GM19324 (cell line): Measurements from ENCODE around the gene REEP1.

ENCODE experiments used
- ATAC-seq: cut with Tn5 transposase; IDR thresholded peaks from one replicate; pipeline ENCODE4 v1.9.1; 2021; ENCODE audit warnings: mild to moderate bottlenecking, moderate library complexity; ENCODE audit not compliant: unreplicated experiment, low FRiP score

REEP1 gene

DNA sequence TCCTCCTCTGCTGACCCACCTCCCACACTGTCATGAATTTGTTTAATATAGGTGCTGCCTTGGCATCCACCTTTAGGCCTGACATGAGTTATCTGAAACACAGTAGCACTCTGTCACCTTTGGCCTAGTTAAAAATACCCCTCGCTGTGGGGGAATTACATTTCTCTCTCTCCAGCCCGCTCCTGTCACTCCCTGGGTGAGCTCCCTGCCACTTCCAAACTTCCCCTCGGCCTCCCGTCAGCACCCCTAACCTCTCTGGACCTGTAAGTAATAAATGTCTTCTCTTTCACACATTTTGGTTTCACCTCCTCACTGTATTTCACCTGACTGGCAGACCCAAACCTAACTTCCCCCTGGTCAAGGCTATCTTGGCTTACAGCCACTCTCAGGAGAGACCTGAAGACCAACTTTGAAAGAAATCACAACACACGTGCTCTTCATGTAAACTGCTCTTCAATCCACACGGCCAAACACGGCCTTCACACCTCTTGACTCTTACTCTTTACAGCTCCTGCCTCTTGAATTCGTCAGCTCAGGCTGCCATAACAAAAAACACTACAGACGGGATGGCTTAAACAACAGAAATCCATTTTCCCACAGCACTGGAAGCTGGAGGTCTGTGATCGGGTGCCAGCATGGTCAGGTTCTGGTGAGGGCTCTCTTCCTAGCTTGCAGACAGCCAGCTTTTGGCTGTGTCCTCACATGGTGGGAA is 28.3 kb downstream of the REEP1 start:
- ATAC-seq, result no peak

DNA sequence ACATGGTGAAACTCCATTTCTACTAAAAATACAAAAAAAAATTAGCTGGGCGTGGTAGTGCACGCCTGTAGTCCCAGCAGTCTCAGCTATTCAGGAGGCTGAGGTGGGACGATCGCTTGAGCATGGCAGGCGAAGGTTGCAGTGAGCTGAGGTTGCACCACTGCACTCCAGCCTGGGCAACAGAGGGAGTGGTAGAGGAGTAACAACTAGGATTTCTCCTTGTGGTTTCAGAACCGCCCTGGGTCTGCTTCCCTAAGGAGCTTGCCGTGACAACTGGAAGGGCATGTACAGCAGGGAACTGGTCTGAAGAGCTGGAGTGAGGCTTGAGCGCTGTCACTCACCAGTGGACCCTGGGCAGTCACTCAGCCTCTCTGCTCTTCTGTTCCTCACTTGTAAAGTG is 29.1 kb downstream of the REEP1 start:
- no peak for ATAC-seq

DNA sequence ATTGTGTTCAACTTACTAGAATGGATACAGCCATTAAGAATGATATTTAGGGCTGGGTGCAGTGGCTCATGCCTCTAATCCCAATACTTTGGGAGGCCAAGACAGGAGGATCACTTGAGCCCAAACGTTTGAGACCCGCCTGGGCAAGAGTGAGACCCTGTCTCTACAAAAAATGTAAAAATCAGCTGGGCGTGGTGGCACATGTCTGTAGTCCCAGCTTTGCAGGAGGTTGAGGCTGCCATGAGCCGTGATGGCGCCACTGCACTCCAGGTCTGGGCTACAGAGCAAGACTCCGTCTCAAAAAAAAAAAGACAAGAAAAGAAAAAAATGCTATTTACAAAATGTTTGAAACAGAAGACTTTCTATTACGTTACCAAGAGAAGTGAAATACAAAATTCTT is 30.0 kb downstream of the REEP1 start:
- no peak for ATAC-seq

DNA sequence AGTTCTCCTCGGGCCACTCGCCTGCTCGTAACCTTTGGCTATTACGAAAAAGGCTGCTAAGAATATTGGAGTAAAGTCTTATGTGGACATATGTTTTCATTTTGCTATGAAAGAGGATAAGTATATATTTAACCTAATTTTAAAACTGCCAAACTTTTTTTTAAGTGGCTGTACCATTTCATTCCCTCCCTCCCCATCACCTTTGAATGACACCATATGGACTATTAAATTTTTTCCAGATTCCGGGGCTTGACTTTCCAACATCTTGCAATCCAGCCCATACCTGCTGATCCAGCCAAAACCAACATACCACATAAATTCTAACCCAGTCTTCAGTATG is 31.5 kb downstream of the REEP1 start:
- ATAC-seq, result no peak

DNA sequence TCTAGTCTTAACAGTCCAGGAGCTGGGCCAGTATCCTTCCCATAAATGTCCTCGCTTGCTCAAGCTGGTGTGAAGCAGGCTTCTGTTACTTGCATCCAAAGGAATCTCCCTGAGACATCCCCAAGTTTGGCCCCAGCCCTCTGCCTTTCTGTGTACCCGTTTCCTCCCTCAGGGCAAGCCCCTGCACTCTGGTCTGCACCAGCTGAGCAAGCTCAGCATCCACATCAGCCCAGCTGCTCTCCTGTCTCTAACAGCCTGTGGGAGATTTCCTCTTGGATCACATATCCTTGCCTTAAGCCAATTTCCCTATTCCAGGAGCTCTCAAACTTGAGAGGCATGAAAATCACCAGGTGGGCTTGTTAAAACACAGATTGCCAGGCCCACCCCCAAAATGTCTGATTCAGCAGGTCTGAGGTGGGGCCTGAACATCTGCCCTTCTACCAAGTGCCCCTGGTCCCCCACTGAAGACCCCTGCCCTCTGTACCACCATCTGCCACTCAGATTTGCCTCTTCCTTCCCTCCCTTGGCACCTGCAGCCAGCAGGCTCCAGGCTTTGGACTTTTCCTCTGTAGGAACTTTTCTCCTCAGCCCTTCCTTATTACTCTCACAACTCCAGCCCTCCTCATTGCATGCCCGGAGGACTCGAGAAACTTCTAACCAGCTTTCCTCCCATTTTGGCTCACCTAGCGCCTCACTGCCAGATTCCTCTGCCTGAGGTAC is 32.1 kb downstream of the REEP1 start:
- ATAC-seq, result no peak

DNA sequence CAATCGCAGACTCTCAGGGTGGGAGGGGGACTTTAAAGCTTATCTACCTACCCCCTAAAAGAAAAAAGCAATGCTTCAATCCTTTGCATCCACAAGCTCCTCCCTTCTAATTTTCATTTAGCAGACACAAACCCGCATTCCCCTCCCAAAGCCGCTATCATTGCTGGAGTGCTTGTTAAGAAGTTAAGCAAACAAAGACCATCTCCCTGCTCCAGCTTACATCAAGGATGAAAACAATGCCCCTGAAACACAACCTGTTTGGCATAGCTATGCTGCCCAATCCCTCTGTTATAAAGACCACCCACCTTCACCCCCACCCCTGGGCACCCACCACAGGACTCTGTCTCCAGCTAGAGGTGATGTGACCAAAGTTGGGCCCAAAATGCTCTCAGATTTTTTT is 33.0 kb downstream of the REEP1 start:
- no peak for ATAC-seq

DNA sequence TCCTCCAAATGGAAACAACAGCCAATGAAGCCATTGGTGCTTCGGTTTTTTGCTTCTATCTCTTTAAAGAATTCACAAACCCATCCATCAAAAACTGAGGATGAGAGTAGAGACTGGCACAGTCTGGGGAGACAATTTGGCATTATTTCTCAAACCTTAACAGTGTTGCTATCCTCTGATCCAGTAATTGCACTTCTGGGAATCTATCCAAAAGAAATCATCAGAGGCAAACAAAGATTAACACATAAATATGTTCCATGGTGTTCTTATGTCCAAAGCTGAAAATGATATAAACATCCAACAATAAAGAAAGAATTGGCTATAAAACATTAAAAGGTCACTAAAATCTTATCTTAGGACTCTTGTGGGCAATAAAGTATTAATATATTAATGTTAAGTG is 35.1 kb downstream of the REEP1 start:
- no peak for ATAC-seq

DNA sequence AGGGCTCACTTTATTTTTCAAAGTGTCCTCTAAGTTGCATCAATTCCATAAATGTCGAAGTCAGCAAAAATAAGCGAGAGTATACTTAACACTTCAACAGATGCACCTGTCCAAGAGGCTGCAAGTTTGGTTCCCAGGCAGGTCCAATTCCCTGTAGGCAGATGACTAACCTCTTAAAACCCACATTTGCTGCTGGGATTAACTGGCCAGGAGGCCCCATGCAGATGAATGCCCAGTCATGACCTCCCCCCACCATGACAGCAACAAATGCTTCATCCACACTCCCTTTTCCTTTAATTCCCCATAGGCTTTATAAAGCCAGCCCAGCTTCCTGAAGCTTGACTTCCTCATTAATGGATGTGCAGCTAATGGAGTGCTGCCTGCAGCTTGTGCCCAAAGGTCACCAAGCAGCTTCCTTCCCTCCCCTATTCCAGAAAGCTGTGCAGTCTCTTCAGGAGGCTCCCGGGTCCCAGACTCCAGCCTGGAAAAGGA is 35.7 kb downstream of the REEP1 start:
- no peak for ATAC-seq

DNA sequence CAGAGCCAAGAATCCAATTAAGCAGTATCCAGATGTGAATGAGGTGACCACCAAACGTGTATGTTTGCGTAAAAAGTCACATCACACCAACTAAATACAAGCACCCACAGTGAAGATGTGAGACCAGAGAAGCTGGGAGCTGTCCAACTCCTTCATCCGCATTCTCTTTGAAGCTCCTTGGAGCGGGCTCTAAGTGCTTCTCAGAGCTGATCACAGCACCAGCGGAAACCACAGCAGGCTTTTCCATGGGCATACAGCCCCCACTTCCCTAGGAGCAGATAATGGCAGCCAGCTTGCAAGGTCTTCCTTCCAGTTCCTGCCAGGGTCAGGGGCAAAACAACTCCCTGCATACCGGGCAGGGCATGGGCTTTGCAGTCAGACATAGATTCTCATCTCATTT is 36.4 kb downstream of the REEP1 start:
- ATAC-seq, result no peak

DNA sequence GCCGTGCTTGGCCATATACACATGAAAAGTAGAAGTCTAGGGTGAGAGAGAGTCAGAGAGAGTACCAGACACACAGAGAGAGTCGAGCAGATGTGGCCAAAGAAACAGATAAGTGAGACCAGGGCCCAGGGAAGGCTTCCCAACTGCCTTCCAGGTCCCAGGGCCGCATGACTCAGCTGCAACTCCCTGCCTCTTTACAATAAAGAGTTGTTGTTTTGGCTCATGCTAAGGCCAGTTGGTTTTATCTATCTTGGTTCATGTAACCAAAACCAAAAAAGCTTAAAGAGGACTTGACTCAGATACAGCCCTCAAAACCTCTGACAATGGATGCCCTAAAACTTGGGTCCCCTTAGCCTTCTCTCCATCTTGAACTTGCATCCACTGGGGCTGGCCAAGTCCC is 36.9 kb downstream of the REEP1 start:
- no peak for ATAC-seq

DNA sequence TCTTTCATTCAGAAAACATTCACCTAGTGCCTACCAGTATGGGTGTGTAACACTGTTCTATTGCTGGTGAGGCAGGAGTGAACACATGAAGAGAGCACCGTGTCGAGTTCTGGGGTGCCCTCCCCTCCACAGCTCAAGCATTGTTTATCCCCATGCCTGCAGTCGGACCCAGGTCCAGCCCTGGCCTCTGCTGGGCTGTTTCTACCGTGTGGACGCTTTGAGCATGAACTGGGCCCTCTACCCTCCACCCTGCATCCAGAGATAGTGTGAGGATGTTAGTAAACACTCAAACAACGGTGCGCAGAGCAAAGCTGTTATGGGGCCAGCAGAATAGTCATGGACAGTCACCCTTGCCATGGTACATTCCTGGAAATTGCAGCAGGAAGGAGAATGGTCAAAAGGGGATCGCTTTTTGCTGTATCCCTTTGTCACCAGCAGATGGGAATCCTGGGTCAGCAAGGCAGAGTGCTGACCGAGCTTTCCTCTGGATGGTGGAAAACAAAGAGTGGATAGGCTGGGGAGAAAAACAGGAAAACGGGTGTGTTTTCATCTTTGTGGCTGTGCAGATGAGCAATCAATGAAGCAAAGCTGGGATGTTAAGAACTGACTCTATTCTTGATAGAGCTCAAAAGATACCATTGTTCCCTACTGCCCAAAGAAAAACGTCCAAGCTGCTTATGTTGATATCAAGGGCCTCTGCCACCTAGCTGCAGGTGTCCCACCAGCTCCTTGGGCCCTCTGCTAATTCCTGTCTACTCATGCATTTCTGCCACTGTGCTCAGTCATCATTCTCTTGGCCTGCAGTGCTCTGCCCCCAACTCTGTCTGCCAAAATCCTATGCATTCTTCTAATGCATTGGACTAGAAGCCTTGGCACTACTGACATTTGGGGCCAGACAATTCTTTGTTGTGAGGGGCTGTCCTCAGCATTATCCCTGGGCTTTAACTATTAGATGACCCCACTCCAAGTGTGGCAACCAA is 38.7 kb downstream of the REEP1 start:
- ATAC-seq, result no peak

DNA sequence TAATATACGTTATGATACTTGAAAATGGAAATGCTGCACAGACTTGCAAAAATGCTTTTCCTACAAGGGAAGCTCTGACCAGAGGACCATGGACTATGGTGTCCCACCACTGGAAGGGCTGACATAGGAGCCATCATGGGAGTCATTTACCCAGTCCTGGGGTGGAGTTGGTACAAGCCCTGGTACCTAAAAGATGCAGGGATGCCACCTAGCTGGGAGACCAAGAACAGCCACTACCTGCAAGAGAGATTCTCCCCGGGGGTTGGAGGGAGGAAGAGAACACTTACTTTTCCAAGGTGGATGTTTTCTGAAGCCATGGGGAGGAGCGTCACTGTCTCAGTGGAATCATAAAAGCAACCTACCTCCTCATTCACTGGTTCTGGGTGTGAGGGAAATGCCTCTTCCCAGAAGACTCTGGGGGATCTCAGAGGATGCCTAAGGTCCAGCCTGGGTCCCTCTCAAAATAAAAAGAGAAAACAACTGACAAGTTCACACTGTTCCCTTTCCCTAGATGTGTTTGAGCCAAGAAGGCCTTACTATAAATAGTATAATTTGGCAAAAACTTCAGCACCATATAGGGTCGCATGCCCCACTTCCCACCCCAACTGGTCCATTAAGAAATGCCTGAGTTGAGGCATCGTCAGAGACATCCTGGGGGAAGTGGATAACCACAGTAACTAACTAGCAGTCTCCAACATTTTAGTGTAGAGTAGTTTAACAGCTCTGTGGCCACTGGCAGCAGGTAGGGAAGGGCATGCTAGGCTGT is 39.9 kb downstream of the REEP1 start:
- no peak for ATAC-seq

DNA sequence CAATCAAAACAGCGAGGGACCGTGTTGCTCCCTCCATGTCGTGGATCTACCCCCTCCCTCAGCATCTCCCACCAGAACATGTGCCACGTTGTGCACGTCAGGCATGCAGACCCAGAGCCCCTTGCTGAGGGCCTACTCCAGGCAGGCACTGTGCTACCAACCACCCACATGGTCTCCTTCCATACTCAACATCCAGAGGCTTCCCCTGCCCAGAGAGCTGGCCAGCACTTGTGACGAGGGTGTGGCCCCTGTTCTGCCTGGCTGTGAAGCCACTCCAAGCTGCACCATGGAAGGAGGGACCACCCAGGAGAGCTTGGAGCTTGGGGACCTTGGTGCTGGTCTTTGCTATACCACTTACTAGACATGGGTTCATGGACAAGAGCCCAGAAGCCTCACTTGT is 40.5 kb downstream of the REEP1 start:
- no peak for ATAC-seq

DNA sequence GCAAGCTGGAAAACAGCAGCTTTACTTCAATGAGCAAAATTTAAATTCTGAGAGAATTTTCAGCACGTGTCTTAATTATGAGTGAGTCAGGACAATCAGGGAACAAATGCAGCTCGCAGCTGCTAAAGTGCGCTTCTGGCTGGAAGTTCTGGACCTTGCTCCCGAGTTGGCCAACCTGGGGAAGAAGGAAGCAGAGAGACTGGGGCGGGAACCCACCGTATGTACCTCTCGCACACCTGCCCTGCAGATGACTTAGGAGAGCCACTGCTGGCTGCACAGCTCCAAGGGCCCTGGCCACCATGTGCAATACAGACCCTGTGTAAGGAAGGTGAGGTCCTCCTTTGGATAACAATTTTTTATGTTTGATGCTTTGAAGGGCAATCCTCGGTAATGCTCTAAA is 42.4 kb downstream of the REEP1 start:
- no peak for ATAC-seq

DNA sequence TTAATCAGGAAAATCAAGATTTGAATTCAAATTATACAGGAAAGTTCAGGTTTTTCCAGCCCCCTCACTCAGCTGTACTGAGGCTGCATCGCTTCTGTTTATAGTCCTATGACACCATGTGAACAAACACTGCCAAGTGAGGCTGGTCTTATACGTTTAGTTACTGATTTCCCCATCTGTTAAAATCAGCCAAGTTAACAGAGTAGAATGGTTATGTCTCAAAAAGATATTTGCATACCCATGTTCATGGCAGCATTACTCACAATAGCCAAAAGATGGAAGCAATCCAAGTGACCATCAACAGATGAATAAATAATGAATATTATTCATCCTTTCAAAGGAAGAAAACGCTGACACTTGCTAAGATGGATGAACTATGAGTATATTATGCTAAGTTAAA is 43.8 kb downstream of the REEP1 start:
- ATAC-seq, result no peak

DNA sequence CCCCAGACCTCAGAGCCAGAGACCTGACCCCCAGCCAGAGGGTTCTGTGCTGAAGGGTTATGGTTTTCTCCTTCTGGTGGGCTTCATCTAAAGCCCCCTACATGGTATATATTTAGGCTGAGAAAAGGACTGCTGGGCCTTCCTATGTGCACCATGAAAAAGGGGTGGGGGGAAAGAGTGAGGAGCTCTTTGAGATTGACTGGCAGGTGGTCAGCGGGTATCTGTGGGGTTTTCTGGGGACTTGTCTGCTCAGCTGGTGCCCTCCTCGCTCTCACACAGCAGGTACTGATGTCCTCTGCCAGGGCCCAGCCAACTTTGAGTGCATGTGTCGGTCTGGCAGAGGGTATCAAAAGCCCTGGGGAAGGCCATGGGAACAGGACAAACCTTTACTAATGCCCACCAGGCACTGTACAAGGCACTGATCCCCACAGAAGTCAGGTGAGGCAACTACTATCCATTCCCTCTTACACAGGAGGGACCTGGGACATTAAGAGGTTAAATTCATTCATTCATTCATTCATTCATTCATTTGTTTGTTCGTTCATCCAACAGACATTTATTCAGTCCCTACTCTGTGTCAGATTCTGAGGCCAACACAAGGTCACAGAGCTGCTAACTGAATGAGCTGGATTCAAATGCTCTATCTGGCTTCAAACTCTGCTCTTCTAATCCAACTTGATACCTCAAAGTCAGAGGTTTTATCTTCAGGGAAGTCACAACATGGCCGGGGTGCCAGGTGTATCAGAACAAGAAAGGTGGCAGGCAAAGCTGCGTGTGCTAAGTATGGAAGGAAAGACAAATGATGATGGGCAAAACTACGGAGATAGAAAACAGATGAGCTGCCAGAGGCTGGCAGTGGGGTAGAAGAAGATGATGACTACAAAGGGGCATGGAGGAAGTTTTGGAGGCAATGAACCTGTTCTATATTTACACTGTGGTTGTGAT is 44.6 kb downstream of the REEP1 start:
- ATAC-seq, result no peak

DNA sequence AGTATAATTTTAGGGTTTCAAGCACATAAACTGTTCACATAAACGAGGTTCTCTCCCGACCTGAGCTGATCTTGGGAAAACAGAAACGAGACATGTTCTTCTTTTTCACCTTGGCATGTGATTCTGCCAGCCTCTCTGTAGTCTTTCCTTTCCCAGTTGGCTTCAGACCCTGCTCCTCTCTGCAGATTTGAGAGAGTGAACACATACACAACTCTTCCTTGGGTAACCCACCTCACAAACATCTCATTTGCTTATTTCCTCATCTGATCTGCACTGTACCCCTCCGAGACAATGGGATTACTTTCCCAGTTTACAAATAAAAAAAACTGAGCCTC is 46.1 kb downstream of the REEP1 start:
- ATAC-seq, result no peak

DNA sequence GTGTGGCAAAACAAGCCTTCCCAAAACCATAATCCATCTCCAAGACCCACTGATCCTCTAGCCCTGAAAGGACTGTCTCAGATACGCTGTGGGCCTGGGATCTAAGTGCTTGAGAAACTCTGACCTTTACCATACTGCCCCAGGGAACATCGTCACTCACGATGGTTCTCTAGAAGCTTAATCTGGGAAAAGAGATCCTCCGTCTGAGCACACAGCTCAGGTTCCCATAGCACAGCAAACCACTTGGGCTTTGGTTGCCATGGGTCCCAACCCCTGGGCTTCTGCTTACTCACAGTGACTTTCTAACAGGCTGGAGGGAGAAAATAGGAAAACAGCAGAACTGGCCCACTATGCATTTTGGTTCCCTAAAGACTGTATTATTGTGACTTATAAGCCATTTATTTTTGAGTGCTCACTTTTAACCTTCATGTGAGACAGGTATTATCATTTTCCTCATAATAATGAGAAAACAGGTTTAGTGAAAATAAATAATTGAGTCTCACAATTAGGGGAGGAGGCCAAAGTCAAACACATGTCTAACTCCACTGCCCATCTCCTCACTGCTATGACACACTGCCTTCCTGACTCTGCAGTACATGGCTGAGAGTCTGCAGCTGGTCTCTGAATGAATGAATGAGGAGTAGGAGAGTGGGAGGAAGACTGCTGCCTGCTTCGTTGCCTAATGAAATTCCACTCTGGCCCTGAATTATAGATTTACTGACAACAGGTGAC is 46.7 kb downstream of the REEP1 start:
- no peak for ATAC-seq

DNA sequence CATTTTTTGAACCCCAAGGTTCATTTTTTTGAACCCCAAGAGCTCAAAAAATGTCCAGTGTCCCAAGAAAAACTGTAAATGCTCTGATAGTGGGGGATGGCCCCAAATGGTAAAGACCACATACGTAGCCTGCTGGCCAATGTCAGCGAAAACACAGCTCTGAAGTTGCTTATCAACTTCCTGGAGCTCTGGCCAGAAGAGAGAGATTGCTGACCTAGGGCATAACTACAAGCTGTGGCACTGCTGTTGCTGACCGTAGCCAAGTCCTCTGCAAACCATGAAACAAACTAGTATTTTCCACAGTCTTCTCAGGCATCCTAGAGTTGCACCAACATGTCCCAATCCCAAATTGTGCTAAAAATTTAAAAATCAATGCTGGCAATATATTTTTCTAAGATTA is 50.9 kb downstream of the REEP1 start:
- no peak for ATAC-seq
